K562 (cell line): Measurements from ENCODE around the gene IL4I1. TPM values are rescaled to one million over a fixed set of nuclear protein-coding genes. Genes with fewer than 3 reads are reported as not detected.

ENCODE experiments used
- ARID4B ChIP-seq: sonication (generic); formaldehyde crosslinking; IDR thresholded peaks from 2 replicates; pipeline ENCODE4 v1.8.0; 2022; ENCODE audit warnings: mild to moderate bottlenecking, missing genetic modification reagents
- CBX5 ChIP-seq: IDR thresholded peaks from 2 replicates; pipeline ENCODE4 v1.6.1; 2014; ENCODE audit warnings: low read depth, borderline replicate concordance
- CHD4 ChIP-seq: fragments of 200-600 bp; sonication (generic); IDR thresholded peaks from 3 replicates; pipeline ENCODE4 v1.6.1; 2012; ENCODE audit warnings: low read depth, mild to moderate bottlenecking, mixed read lengths, low read length, inconsistent platforms; ENCODE audit not compliant: insufficient read depth, insufficient replicate concordance, poor library complexity, severe bottlenecking
- CREM ChIP-seq: IDR thresholded peaks from 2 replicates; pipeline ENCODE4 v1.6.1; 2014; ENCODE audit warnings: antibody characterized with exemption, low read depth
- CSDE1 ChIP-seq, 2 experiments: fragments of 450-650 bp; IDR thresholded peaks; 2 replicates each; pipeline ENCODE4 v1.6.1; 2016; ENCODE audit warnings: mild to moderate bottlenecking in 1 of 2
- ERF ChIP-seq: fragments of 450-650 bp; formaldehyde crosslinking; IDR thresholded peaks from 2 replicates; pipeline ENCODE4 v1.4.0; 2020; ENCODE audit warnings: mild to moderate bottlenecking, mixed read lengths
- ESRRA ChIP-seq: fragments of 450-650 bp; IDR thresholded peaks from 2 replicates; pipeline ENCODE4 v1.6.1; 2014; ENCODE audit warnings: low read depth, mild to moderate bottlenecking, moderate library complexity, borderline replicate concordance
- ETV5 ChIP-seq: sonication (generic); formaldehyde crosslinking; IDR thresholded peaks from 2 replicates; pipeline ENCODE4 v1.4.0; 2020; ENCODE audit warnings: low read depth, mild to moderate bottlenecking, missing genetic modification reagents
- FOS ChIP-seq: IDR thresholded peaks from 3 replicates; pipeline ENCODE4 v1.6.1; 2011; ENCODE audit not compliant: insufficient read length; ENCODE audit errors: extremely low read depth
- GABPA ChIP-seq: fragments of 200-800 bp; sonication (Bioruptor generic); conservative IDR thresholded peaks from 2 replicates; pipeline ENCODE4 v1.6.1; 2016; ENCODE audit warnings: low read depth, missing genetic modification characterization, missing compliant biosample characterization
- HCFC1 ChIP-seq: IDR thresholded peaks from 2 replicates; pipeline ENCODE4 v1.6.1; 2012; ENCODE audit warnings: low read depth, low read length, improper control_type of control experiment
- IFI16 ChIP-seq: fragments of 250-450 bp; sonication (Bioruptor Pico); IDR thresholded peaks from 2 replicates; pipeline ENCODE4 v2.1.2; 2022; ENCODE audit warnings: mild to moderate bottlenecking, inconsistent platforms
- MITF ChIP-seq: IDR thresholded peaks from 2 replicates; pipeline ENCODE4 v1.6.1; 2014; ENCODE audit warnings: antibody characterized with exemption
- MTA3 ChIP-seq: fragments of 450-650 bp; formaldehyde crosslinking; IDR thresholded peaks from 2 replicates; pipeline ENCODE4 v1.6.1; 2017; ENCODE audit warnings: mild to moderate bottlenecking, borderline replicate concordance
- PCBP1 ChIP-seq: fragments of 200-400 bp; formaldehyde crosslinking; IDR thresholded peaks from 2 replicates; pipeline ENCODE4 v1.6.1; 2018; ENCODE audit warnings: mild to moderate bottlenecking, low read depth, low read length; ENCODE audit not compliant: poor library complexity, severe bottlenecking
- PURB ChIP-seq: sonication (generic); formaldehyde crosslinking; IDR thresholded peaks from 2 replicates; pipeline ENCODE4 v1.9.0; 2021; ENCODE audit warnings: low read depth, mild to moderate bottlenecking, missing genetic modification reagents
- RFX1 ChIP-seq: fragments of 450-650 bp; IDR thresholded peaks from 2 replicates; pipeline ENCODE4 v1.6.1; 2016; ENCODE audit warnings: mild to moderate bottlenecking, moderate library complexity
- RUNX1 ChIP-seq: sonication (generic); IDR thresholded peaks from 2 replicates; pipeline ENCODE4 v1.6.1; 2016; ENCODE audit warnings: antibody characterized with exemption, low read depth
- SIN3B ChIP-seq: fragments of 450-650 bp; IDR thresholded peaks from 2 replicates; pipeline ENCODE4 v1.6.1; 2017; ENCODE audit warnings: low read depth, mild to moderate bottlenecking, moderate library complexity
- SP1 ChIP-seq: sonication (generic); formaldehyde crosslinking; IDR thresholded peaks from 2 replicates; pipeline ENCODE4 v1.8.1; 2022; ENCODE audit warnings: mild to moderate bottlenecking, missing genetic modification reagents
- THRAP3 ChIP-seq: fragments of 450-650 bp; IDR thresholded peaks from 2 replicates; pipeline ENCODE4 v1.6.1; 2016; ENCODE audit warnings: mild to moderate bottlenecking, inconsistent platforms, borderline replicate concordance
- ZNF197 ChIP-seq: fragments of 200-800 bp; sonication (Bioruptor generic); IDR thresholded peaks from 2 replicates; pipeline ENCODE4 v1.6.1; 2016; ENCODE audit warnings: low read depth, missing genetic modification characterization, missing compliant biosample characterization
- ZNF589 ChIP-seq: fragments of 200-800 bp; sonication (Bioruptor generic); IDR thresholded peaks from 2 replicates; pipeline ENCODE4 v1.6.1; 2016; ENCODE audit warnings: low read depth, missing genetic modification characterization, missing compliant biosample characterization
- ZNF695 ChIP-seq: fragments of 450-650 bp; formaldehyde crosslinking; IDR thresholded peaks from 2 replicates; pipeline ENCODE4 v1.4.0; 2020; ENCODE audit warnings: mild to moderate bottlenecking, moderate library complexity
- polyA plus RNA-seq, 8 experiments: library from polyadenylated mRNA; depleted of rRNA in 4 of 8; stranded (reverse) in 5 of 8; unstranded in 3 of 8; fragments of >200 nt; fragmentation: Nextera tagmentation in 2 of 8; fragmentation: Illumina TruSeq in 1 of 8; extraction: Ambion mirVana in 2 of 8; extraction: Trizol in 1 of 8; gene quantifications; 2 replicates each; pipeline versions ENCODE4 v1.2.1 to v1.2.3, GENCODE V29; 2011 to 2014; ENCODE audit warnings: inconsistent platforms in 1 of 8, missing spikeins in 1 of 8
- total RNA-seq, 7 experiments: library from RNA; depleted of rRNA in 6 of 7; stranded (reverse); fragments of >200 nt in 6 of 7; fragmentation: Illumina TruSeq in 2 of 7; extraction: Trizol in 2 of 7; gene quantifications; 2 replicates each; pipeline versions ENCODE4 v1.2.1 to v1.2.3, GENCODE V29; 2011 to 2021; ENCODE audit warnings: low replicate concordance in 1 of 7

The IL4I1 gene
- total and polyA plus RNA-seq, 9 of the 15 experiments (the other 6 are each of a cell fraction or from before 2014, with no cell fraction given): 0.06 to 0.95 (median 0.43) TPM; not detected in 2

DNA sequence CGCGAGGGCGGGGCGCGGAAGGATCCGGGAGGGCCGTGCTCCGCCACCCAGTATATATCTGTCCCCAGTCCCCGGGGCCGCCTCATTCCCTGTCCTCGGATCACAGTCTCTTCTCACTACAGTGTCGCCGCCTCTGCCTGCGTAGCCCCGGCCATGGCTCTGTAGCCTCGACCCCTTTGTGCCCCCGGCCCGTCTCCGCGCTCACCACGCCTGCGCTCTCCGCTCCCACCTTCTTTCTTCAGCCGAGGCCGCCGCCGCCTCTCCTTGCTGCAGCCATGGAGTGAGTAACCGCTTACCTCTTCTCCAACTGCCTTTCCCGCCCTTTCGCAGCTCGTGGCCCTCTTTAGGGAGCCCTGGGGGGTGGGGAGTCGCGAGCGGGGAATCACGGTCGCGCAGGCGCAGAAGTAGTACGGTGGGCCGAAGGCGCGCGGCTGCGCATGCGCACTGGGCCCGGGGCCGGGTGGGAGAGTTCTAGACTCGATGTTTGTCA is 32.5 kb upstream of the IL4I1 start, which contains the start of the genes ATF5 and NUP62 (continued):
- TF ChIP-seq SP1 (CRISPR knock-in tag) (peak; percentile 73), GABPA (tag) (no peak; the same call in none of the 2 replicates), ETV5 (CRISPR knock-in tag) (peak; percentile 50; the same call in 1 of the 2 replicates), FOS (no peak), ARID4B (no peak; the same call in 1 of the 2 replicates), PCBP1 (peak; percentile 86), CHD4 (no peak), ESRRA (peak; percentile 64; the same call in 1 of the 2 replicates), CBX5 (0 out of 2 replicates have a peak, but pooled peaks have one; percentile 6), SIN3B (no peak), CREM (0 out of 2 replicates have a peak, but pooled peaks have one; percentile 28), RFX1 (no peak), MITF (0 out of 2 replicates have a peak, but pooled peaks have one; percentile 30), ZNF197 (CRISPR knock-in tag) (no peak), CSDE1 (IDR thresholded peaks at IDR 0.05) (peak in 1 of 2 experiments; percentile 65; a peak in 1 of 4 replicates), MTA3 (peak; percentile 94), IFI16 (CRISPR knock-in tag) (no peak), ZNF589 (CRISPR knock-in tag) (no peak; the same call in 1 of the 2 replicates), RUNX1 (no peak), ERF (CRISPR knock-in tag) (peak; percentile 90), HCFC1 (no peak), THRAP3 (peak; percentile 75), PURB (CRISPR knock-in tag) (no peak), ZNF695 (CRISPR knock-in tag) (no peak)
